SU-DHL-6 (cell line): ENCODE measurements around the gene NELL1.

Source experiments
- CTCF ChIP-seq: fragments of 200-600 bp; sonication (generic); IDR thresholded peaks from one replicate; pipeline ENCODE4 v1.5.1; 2017; ENCODE audit warnings: antibody characterized with exemption, mild to moderate bottlenecking, low read length, moderate library complexity; ENCODE audit not compliant: insufficient read depth, poor library complexity, severe bottlenecking
- EZH2phosphoT487 ChIP-seq: fragments of 200-600 bp; sonication (generic), shearing (Covaris generic); conservative IDR thresholded peaks from 2 replicates; pipeline ENCODE4 v1.6.1; 2018; ENCODE audit warnings: mild to moderate bottlenecking, antibody characterized with exemption, low read length, moderate library complexity, mixed read lengths

GRCh38 chr11:21110415-21110814 is 441.0 kb downstream of the NELL1 start:
- TF ChIP-seq EZH2phosphoT487, result no peak
- no peak for TF ChIP-seq CTCF
